ENCODE data around the gene TBC1D22A.

DNA sequence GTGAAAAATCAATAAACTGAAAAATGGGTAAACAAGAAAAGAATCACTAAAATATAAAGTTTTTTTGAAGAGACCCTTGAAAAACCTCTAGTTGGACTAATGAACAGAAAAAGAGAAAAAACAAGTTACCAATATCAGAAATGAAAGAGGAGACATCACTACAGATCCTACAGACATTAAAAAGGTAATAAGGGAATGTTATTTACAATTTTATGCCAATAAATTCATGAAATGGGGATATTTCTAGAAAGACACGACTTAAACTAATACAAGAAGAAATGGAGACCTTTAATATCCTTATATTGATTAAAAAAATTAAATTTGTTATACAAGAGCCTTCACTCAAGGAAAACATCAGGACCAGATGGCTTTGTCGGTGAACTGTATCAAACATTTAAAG is 109.4 kb downstream of the TBC1D22A start:
- no peak for TF ChIP-seq POLR2AphosphoS5 (IDR thresholded peaks at IDR 0.05; ENCODE audit: low read depth, low read length)
- TF ChIP-seq, protein P1, sequence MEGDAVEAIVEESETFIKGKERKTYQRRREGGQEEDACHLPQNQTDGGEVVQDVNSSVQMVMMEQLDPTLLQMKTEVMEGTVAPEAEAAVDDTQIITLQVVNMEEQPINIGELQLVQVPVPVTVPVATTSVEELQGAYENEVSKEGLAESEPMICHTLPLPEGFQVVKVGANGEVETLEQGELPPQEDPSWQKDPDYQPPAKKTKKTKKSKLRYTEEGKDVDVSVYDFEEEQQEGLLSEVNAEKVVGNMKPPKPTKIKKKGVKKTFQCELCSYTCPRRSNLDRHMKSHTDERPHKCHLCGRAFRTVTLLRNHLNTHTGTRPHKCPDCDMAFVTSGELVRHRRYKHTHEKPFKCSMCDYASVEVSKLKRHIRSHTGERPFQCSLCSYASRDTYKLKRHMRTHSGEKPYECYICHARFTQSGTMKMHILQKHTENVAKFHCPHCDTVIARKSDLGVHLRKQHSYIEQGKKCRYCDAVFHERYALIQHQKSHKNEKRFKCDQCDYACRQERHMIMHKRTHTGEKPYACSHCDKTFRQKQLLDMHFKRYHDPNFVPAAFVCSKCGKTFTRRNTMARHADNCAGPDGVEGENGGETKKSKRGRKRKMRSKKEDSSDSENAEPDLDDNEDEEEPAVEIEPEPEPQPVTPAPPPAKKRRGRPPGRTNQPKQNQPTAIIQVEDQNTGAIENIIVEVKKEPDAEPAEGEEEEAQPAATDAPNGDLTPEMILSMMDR (IDR thresholded peaks at IDR 0.05) = no peak
- TF ChIP-seq, protein P2, sequence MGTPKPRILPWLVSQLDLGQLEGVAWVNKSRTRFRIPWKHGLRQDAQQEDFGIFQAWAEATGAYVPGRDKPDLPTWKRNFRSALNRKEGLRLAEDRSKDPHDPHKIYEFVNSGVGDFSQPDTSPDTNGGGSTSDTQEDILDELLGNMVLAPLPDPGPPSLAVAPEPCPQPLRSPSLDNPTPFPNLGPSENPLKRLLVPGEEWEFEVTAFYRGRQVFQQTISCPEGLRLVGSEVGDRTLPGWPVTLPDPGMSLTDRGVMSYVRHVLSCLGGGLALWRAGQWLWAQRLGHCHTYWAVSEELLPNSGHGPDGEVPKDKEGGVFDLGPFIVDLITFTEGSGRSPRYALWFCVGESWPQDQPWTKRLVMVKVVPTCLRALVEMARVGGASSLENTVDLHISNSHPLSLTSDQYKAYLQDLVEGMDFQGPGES (IDR thresholded peaks at IDR 0.05; ENCODE audit: low read depth, low read length) = no peak
- TF ChIP-seq, protein P3, sequence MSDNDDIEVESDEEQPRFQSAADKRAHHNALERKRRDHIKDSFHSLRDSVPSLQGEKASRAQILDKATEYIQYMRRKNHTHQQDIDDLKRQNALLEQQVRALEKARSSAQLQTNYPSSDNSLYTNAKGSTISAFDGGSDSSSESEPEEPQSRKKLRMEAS (IDR thresholded peaks at IDR 0.05; ENCODE audit: low read depth) = no peak
- no peak for TF ChIP-seq SMC3 (IDR thresholded peaks at IDR 0.05; ENCODE audit: low read depth, low read length)
